GM10266 (cell line): Measurements from ENCODE around the gene RTTN.
A peak's percentile ranks its signal among the peaks of the same experiment; 100 is the strongest.
"Not testable (repeated sequence)": the region's sequence is repeated elsewhere in the genome, so short reads cannot be mapped to it uniquely, and the experiment has no call there.

ENCODE experiments used
- DNase-seq: peaks from one replicate; pipeline ENCODE4 v3.0.0; 2012; ENCODE audit errors: extremely low spot score
- TF ChIP-seq, protein P1 (sequence below): IDR thresholded peaks from 2 replicates; pipeline ENCODE4 v1.5.1; 2012; ENCODE audit warnings: mild to moderate bottlenecking, low read depth; ENCODE audit not compliant: control insufficient read depth, insufficient read depth; ENCODE audit errors: missing control alignments

Gene RTTN

GRCh38 chr18:70205421-70206397 is at the start of gene RTTN:
RTTN (minus strand) TSS chr18:70205687; CDS start chr18:70205658, 29 bp downstream.
- DNase-seq: peak; percentile 83
- TF ChIP-seq, protein P1, sequence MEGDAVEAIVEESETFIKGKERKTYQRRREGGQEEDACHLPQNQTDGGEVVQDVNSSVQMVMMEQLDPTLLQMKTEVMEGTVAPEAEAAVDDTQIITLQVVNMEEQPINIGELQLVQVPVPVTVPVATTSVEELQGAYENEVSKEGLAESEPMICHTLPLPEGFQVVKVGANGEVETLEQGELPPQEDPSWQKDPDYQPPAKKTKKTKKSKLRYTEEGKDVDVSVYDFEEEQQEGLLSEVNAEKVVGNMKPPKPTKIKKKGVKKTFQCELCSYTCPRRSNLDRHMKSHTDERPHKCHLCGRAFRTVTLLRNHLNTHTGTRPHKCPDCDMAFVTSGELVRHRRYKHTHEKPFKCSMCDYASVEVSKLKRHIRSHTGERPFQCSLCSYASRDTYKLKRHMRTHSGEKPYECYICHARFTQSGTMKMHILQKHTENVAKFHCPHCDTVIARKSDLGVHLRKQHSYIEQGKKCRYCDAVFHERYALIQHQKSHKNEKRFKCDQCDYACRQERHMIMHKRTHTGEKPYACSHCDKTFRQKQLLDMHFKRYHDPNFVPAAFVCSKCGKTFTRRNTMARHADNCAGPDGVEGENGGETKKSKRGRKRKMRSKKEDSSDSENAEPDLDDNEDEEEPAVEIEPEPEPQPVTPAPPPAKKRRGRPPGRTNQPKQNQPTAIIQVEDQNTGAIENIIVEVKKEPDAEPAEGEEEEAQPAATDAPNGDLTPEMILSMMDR: no peak

GRCh38 chr18:70250781-70251180 is 45.3 kb upstream of the RTTN start:
- TF ChIP-seq, protein P1: no peak

GRCh38 chr18:70249861-70250260 is 44.4 kb upstream of the RTTN start:
- DNase-seq: not testable (repeated sequence)

More at GRCh38 chr18:70250781-70251180, 45.3 kb upstream of the RTTN start:
- no peak for DNase-seq

DNA sequence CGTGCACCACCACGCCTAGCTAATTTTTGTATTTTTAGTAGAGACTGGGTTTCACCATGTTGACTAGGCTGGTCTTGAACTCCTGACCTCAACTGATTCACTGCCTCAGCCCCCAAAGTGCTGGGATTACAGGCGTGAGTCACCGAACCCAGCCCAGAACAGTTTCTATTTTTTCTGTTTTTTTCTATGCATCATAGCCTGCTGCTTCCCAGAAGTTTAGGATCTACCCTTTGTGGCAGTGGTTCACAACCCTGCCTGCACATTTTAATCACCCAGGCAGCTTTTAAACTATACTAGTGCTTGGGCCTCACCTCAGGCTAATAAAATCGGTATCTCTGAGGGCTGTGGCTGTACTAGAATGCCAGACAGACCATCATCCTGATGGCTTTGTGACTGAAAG is 43.6 kb upstream of the RTTN start:
- TF ChIP-seq, protein P1: no peak
- DNase-seq: no peak

DNA sequence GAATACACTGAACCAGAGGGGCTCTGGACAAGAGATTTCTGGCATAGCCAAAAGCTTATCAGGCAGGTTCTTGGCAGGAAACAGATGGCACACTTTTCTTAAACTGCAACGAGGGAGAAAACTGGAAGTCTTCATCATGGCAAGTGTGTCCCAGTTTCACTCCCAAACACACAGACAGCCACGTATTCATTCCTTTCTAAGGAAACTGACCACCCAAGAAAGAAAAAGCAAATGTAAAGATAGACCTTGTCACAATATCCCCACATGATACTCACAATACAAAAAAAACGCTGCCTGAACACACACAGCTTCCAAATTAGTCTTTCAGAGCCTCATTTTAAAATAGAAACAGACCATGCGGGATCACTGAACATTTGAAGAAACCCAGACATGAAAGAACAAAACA is 40.6 kb upstream of the RTTN start:
- TF ChIP-seq, protein P1: no peak
- no peak for DNase-seq

GRCh38 chr18:70243131-70243929 is 37.8 kb upstream of the RTTN start:
- TF ChIP-seq, protein P1: no peak
- DNase-seq: no peak

- not testable (repeated sequence) for DNase-seq
Observed at GRCh38 chr18:70236921-70237320, 31.4 kb upstream of the RTTN start.

- DNase-seq: no peak
- TF ChIP-seq, protein P1: no peak
Observed at GRCh38 chr18:70235478-70235877, 30.0 kb upstream of the RTTN start.
